ENCODE measurements around the gene OOEP.
A peak's percentile ranks its signal among the peaks of the same experiment; 100 is the strongest.
"Not testable (repeated sequence)": the region's sequence is repeated elsewhere in the genome, so short reads cannot be mapped to it uniquely, and the experiment has no call there.

Gene OOEP

DNA sequence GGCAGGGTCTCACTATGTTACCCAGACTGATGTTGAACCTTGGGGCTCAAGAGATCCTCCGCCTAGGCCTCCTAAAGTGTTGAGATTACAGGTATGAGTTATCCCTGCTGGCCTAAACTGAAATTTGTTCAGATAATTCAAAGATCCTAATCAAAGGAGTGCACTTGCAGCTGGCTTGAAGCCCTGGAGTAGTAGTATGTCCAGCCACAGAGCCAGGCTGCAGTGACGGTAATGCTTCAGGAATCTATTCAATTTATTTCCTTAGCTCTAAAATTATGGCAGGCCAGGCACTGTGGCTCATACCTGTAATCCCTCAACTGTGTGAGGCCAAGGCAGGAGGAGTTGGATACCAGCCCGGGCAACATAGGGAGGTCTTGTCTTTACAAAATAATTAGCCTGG, 23.6 kb upstream of the OOEP start:
- DNase-seq (ENCODE audit: extremely low read depth, low read depth) = no peak
- TF ChIP-seq, protein P1, sequence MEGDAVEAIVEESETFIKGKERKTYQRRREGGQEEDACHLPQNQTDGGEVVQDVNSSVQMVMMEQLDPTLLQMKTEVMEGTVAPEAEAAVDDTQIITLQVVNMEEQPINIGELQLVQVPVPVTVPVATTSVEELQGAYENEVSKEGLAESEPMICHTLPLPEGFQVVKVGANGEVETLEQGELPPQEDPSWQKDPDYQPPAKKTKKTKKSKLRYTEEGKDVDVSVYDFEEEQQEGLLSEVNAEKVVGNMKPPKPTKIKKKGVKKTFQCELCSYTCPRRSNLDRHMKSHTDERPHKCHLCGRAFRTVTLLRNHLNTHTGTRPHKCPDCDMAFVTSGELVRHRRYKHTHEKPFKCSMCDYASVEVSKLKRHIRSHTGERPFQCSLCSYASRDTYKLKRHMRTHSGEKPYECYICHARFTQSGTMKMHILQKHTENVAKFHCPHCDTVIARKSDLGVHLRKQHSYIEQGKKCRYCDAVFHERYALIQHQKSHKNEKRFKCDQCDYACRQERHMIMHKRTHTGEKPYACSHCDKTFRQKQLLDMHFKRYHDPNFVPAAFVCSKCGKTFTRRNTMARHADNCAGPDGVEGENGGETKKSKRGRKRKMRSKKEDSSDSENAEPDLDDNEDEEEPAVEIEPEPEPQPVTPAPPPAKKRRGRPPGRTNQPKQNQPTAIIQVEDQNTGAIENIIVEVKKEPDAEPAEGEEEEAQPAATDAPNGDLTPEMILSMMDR (IDR thresholded peaks at IDR 0.05; ENCODE audit: low read depth, low read length) = no peak

DNA sequence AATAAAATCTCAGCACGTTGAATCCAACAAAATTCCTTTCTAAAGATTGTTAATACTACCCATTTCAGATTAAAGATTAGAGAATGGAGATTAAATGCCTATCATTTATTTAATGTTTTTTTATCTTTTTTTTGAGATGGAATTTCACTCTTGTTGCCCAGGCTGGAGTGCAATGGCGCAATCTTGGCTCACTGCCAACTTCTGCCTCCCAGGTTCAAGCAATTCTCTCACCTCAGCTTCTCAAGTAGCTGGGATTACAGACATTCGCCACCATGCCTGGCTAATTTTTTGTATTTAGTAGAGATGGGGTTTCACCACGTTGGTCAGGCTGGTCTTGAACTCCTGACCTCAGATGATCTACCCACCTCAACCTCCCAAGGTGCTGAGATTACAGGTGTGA, 22.5 kb upstream of the OOEP start:
- DNase-seq (ENCODE audit: extremely low read depth, low read depth) = not testable (repeated sequence)

DNA sequence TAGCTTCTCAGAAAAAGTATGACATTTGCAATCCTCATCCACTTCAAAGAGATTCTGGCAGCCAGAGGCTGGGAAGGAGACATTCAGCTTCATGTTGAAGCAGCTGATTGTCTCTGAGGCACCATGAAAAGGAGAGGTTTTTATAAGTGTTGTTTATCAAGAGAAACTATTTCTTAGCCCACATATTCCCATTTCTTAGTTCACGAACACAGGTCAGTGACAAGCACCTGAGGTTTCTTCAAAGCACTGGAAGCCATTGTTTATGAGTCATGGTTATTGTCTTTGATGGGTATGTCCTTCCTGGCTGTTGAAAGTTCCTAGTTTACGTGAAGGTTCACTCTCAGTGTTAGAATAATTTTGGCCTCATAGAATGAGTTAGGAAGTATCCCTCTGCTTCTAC, 22.0 kb upstream of the OOEP start:
- TF ChIP-seq, protein P1 (IDR thresholded peaks at IDR 0.05; ENCODE audit: low read depth, low read length) = no peak
- no peak for DNase-seq (ENCODE audit: extremely low read depth, low read depth)

DNA sequence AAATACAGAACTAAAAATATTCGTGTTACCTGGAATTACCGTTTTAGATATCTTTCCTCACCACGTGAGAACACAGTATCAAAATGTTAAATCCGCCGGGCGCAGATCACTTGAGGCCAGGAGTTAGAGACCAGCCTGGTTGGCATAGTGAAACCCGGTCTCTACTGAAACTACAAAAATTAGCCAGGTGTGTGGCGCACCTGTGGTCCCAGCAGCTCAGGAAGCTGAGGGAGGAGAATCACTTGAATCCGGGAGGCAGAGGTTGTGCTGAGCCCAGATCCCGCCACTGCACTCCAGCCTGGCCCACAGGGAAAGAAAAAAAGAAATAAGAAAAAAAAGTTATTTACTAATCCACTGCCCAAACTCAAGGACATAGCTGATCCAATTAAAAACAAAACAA, 20.2 kb upstream of the OOEP start:
- TF ChIP-seq, protein P1 (IDR thresholded peaks at IDR 0.05; ENCODE audit: low read depth, low read length) = no peak
- no peak for DNase-seq (ENCODE audit: extremely low read depth, low read depth)

DNA sequence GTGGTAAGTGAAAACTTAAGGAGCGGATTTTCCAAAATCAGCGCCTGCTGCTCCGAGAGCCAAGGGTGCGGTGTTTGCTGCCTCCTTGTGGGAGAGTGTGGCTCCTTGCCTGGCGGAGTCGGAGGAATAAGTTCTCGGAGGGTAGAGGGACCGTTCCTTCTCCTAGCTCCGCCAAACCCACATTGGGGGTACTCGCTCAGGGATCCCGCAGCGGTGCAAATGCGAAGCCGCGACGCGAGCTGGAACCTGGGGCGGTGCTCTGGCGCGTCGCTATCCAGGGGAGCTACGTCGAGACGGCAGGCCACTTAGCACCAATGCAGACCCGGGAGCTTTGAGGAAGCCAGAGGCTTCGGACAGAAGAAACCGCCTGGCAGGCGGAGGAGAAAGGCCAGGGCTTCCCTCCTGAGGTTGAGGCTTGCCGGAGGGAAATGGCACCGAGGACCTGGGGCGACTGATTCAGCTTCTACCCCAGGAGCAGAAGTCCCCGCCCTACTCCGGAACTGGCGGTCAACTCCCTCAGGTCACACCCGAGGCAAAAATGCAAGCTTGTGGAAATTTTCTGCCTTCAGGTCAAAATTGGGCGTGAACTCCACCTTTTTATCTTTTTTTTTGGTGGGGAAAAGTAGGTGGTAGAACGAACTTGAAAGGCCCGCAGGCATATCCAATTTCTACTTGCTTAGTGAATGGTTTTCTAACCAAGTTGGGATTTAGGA, 19.3 kb upstream of the OOEP start:
- peak; percentile 20 for DNase-seq (ENCODE audit: extremely low read depth, low read depth)
- TF ChIP-seq, protein P1 (IDR thresholded peaks at IDR 0.05; ENCODE audit: low read depth, low read length) = peak; percentile 82

DNA sequence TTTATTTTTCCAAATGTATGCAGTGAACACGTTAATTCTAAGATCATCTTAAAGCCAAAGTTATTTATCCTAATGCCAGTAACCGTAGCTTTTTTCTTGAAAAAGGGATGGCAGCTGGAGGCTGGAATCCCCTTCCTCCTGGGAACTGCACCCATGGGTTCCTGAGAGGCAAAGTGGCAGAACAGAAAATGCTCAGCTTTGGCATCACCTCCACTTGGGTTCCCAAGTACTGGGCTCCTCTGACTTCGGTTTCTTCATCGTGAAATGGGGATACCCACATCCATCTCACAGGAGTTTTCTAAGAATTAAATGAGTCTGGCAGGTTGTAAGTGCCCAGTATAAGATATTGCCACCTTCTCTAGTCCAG, 18.7 kb upstream of the OOEP start:
- no peak for DNase-seq (ENCODE audit: extremely low read depth, low read depth)
- TF ChIP-seq, protein P1 (IDR thresholded peaks at IDR 0.05; ENCODE audit: low read depth, low read length) = no peak

DNA sequence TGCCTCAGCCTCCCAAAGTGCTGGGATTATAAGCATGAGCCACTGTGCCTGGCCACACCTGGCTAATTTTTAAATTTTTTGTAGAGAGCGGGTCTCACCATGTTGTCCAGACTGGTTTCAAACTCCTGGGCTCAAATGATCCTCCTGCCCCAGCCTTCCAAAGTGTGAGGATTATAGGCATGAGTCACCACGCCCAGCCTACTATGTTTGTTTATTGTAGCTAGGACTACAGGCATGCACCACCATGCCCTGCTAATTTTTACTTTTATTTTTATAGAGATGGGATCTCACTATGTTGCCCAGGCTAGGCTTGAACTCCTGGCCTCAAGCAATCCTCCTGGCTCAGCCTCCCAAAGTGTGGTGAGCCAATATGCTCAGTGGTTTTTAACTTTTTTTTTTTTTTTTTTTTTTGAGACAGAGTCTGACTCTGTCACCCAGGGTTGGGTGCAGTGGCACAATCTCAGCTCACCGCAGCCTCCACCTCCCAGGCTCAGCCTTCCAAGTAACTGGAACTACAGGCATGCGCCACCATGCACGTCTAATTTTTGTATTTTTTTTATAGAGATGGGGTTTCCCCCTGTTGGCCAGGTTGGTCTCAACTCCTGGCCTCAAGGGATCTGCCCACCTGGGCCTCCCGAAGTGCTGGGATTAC, 12.9 kb upstream of the OOEP start:
- no peak for DNase-seq (ENCODE audit: extremely low read depth, low read depth)
- TF ChIP-seq, protein P1 (IDR thresholded peaks at IDR 0.05; ENCODE audit: low read depth, low read length) = no peak

DNA sequence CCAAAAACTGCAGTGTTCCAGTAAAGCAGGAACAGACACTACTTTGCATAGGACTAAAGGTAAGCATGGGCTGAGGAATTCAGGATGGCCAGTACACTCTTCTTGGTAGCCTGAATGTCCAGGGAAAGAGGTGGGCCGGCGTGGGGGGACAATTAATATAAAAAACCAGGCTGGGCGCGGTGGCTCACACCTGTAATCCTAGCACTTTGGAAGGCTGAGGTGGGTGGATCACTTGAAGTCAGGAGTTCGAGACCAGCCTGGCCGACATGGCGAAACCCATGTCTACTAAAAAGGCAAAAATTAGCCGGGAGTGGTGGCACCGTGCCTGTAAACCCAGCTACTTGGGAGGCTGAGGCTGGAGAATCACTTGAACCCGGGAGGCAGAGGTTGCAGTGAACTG, 11.8 kb upstream of the OOEP start:
- not testable (repeated sequence) for DNase-seq (ENCODE audit: extremely low read depth, low read depth)

All from AG09319 (cell line).